Measurements from ENCODE around the gene MBNL1. TPM values are rescaled to one million over a fixed set of nuclear protein-coding genes. Genes with fewer than 3 reads are reported as not detected.

Gene MBNL1
- total and polyA plus RNA-seq, 2 of the 13 experiments (the other 11 are each of a cell fraction or from before 2014, with no cell fraction given), result 27.1 to 55.4 TPM

DNA sequence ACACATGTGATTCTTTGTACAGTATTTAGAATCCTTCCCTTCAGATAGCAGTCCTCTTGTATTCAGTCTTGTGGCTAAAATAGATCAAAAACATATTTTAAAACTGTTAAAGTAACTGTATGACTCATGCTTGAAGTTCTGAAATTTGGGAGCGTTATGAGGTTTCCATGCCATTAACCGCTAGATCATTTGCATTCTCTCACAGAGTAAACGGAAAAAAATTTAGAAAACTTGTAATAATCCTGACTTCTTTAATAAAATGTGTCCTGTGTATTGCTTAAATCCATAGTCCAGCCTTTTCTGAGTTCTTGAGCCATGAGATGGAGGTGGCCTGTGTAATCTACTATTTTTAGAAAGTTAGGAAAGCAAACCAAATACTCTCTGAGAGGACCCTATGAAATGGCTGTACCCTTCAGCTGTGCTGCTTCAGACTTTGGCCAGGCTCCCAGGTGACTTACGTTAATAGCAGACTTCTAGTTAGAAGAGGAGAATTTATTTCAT, 33.8 kb downstream of the MBNL1 start (continued):
- TF ChIP-seq TFAP4 (IDR thresholded peaks at IDR 0.05; ENCODE audit: borderline replicate concordance, low read depth) (peak; percentile 85; the same call in 1 of the 2 replicates), KAT8 (CRISPR knock-in tag; IDR thresholded peaks at IDR 0.05) (peak; percentile 57), HINFP (CRISPR knock-in tag; IDR thresholded peaks at IDR 0.05; ENCODE audit: low read depth) (no peak), KDM5A (IDR thresholded peaks at IDR 0.05; ENCODE audit: borderline replicate concordance, low read length) (no peak), SOX6 (IDR thresholded peaks at IDR 0.05) (no peak), SOX6 (CRISPR knock-in tag; IDR thresholded peaks at IDR 0.05) (peak; percentile 49; the same call in 1 of the 2 replicates), POGZ (CRISPR knock-in tag; IDR thresholded peaks at IDR 0.05) (peak; percentile 44; the same call in 1 of the 2 replicates), GPN1 (CRISPR knock-in tag; IDR thresholded peaks at IDR 0.05; ENCODE audit: borderline replicate concordance) (no peak), FOSL2 (CRISPR knock-in tag; IDR thresholded peaks at IDR 0.05) (peak; percentile 26; the same call in 1 of the 2 replicates), ZNF530 (CRISPR knock-in tag; IDR thresholded peaks at IDR 0.05; ENCODE audit: low read depth) (no peak), CEBPG (CRISPR knock-in tag; IDR thresholded peaks at IDR 0.05) (peak; percentile 33), ZNF644 (CRISPR knock-in tag; IDR thresholded peaks at IDR 0.05; ENCODE audit: low read depth) (peak; percentile 47; the same call in 1 of the 2 replicates), EP300 (IDR thresholded peaks at IDR 0.05; ENCODE audit: low read depth in 2 of 2, low read length in 2 of 2) (peak in 1 of 2 experiments; percentile 60; a peak in 1 of 4 replicates), EP300 (CRISPR knock-in tag; IDR thresholded peaks at IDR 0.05; ENCODE audit: borderline replicate concordance) (no peak), ZSCAN21 (CRISPR knock-in tag; IDR thresholded peaks at IDR 0.05; ENCODE audit: borderline replicate concordance) (no peak), CREM (IDR thresholded peaks at IDR 0.05) (peak; percentile 22; the same call in 1 of the 2 replicates), CREM (CRISPR knock-in tag; IDR thresholded peaks at IDR 0.05) (no peak), ZNF234 (CRISPR knock-in tag; conservative IDR thresholded peaks at IDR 0.05) (no peak), CEBPB (IDR thresholded peaks at IDR 0.05; ENCODE audit: borderline replicate concordance, low read depth, low read length) (peak; percentile 37; the same call in 1 of the 2 replicates), HOMEZ (CRISPR knock-in tag; IDR thresholded peaks at IDR 0.05; ENCODE audit: low read depth) (peak; percentile 34; the same call in 1 of the 2 replicates)
- TF ChIP-seq, protein P1, sequence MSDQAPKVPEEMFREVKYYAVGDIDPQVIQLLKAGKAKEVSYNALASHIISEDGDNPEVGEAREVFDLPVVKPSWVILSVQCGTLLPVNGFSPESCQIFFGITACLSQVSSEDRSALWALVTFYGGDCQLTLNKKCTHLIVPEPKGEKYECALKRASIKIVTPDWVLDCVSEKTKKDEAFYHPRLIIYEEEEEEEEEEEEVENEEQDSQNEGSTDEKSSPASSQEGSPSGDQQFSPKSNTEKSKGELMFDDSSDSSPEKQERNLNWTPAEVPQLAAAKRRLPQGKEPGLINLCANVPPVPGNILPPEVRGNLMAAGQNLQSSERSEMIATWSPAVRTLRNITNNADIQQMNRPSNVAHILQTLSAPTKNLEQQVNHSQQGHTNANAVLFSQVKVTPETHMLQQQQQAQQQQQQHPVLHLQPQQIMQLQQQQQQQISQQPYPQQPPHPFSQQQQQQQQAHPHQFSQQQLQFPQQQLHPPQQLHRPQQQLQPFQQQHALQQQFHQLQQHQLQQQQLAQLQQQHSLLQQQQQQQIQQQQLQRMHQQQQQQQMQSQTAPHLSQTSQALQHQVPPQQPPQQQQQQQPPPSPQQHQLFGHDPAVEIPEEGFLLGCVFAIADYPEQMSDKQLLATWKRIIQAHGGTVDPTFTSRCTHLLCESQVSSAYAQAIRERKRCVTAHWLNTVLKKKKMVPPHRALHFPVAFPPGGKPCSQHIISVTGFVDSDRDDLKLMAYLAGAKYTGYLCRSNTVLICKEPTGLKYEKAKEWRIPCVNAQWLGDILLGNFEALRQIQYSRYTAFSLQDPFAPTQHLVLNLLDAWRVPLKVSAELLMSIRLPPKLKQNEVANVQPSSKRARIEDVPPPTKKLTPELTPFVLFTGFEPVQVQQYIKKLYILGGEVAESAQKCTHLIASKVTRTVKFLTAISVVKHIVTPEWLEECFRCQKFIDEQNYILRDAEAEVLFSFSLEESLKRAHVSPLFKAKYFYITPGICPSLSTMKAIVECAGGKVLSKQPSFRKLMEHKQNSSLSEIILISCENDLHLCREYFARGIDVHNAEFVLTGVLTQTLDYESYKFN (CRISPR knock-in tag; conservative IDR thresholded peaks at IDR 0.05), result peak; percentile 78
